Sigmoid colon (tissue), 4 donors: ENCODE measurements around the gene ZNF789.

ENCODE experiments used
- EP300 ChIP-seq, 4 donors: sonication (generic); formaldehyde crosslinking; IDR thresholded peaks; one replicate each; pipeline ENCODE4 v1.6.1; 2017; ENCODE audit warnings: antibody characterized with exemption in 4 of 4
- POLR2AphosphoS5 ChIP-seq, 4 donors: sonication (generic); formaldehyde crosslinking; IDR thresholded peaks; one replicate each; pipeline ENCODE4 v1.6.1; 2017; ENCODE audit warnings: antibody characterized with exemption in 4 of 4
- TF ChIP-seq, protein P1 (sequence below), 4 experiments: fragments of 450-650 bp in 3 of 4; fragments of 200-600 bp in 1 of 4; IDR thresholded peaks; one replicate each; pipeline ENCODE4 v1.5.1; 2016 to 2019; ENCODE audit warnings: antibody characterized with exemption in 4 of 4, mild to moderate bottlenecking in 3 of 4, moderate library complexity in 2 of 4

DNA sequence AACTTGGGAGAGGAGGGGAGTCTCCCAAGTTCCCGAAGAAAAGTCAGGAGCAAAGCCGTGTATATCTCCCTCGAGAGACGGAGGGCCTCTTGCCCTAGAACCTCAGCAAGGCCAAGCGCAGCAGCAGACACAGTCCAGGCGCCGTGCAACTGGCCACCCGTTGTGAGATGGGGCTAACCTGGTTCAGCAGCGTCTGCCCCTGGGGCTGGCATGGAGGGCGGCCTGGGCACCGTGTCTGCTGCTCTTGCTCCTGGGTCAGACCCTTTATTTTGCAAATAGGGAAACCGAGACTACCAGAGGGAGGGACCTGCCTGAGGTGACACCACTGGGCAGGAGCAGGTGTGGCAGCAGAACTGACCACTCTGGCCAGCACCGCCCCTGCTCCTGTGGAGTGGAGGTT is 20.1 kb upstream of the ZNF789 start:
- TF ChIP-seq, protein P1, sequence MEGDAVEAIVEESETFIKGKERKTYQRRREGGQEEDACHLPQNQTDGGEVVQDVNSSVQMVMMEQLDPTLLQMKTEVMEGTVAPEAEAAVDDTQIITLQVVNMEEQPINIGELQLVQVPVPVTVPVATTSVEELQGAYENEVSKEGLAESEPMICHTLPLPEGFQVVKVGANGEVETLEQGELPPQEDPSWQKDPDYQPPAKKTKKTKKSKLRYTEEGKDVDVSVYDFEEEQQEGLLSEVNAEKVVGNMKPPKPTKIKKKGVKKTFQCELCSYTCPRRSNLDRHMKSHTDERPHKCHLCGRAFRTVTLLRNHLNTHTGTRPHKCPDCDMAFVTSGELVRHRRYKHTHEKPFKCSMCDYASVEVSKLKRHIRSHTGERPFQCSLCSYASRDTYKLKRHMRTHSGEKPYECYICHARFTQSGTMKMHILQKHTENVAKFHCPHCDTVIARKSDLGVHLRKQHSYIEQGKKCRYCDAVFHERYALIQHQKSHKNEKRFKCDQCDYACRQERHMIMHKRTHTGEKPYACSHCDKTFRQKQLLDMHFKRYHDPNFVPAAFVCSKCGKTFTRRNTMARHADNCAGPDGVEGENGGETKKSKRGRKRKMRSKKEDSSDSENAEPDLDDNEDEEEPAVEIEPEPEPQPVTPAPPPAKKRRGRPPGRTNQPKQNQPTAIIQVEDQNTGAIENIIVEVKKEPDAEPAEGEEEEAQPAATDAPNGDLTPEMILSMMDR (IDR thresholded peaks at IDR 0.05) = no peak
- TF ChIP-seq EP300 (IDR thresholded peaks at IDR 0.05) (no peak), POLR2AphosphoS5 (IDR thresholded peaks at IDR 0.05) (no peak)
